ENCODE results near the gene CCDC60. TPM values are rescaled to one million over a fixed set of nuclear protein-coding genes. Genes with fewer than 3 reads are reported as not detected.

CCDC60 gene
- total RNA-seq, 1 donor from 2014 or later = not detected

Other genes starting within 250 kb of the CCDC60 start
- gene HSPB8, start 155.8 kb upstream of the CCDC60 start, total RNA-seq = 43.3 and 44.2 TPM in 2 replicates